ENCODE measurements around the gene ABCA1. TPM values are rescaled to one million over a fixed set of nuclear protein-coding genes. Genes with fewer than 3 reads are reported as not detected.
"Not testable (repeated sequence)": the region's sequence is repeated elsewhere in the genome, so short reads cannot be mapped to it uniquely, and the experiment has no call there.

ABCA1 gene
- total RNA-seq, 1 donor from 2014 or later, result 23.9 TPM

- no peak for ATAC-seq
Observed at GRCh38 chr9:104944356-104944755, 16.4 kb upstream of the ABCA1 start.

DNA sequence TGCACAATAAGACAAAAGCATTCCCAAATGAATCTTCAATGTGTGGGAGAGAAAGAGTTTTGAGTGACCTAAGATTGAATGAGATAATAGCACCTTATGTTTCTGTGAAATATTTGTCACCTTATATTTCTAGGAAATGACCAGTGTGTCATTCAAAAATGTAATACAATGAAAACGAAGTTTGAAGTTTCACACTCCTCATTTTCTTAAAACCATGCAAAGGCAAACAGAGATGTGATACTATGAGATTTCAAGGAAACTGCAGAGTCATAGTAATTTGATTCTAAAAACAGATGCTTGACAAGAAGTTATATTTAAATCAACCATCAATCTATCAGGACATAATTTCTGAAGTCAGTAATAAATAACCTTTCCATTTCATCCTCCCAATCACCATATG is 13.6 kb upstream of the ABCA1 start:
- ATAC-seq, result no peak

- no peak for ATAC-seq
Observed at GRCh38 chr9:104936291-104936690, 8.3 kb upstream of the ABCA1 start.

DNA sequence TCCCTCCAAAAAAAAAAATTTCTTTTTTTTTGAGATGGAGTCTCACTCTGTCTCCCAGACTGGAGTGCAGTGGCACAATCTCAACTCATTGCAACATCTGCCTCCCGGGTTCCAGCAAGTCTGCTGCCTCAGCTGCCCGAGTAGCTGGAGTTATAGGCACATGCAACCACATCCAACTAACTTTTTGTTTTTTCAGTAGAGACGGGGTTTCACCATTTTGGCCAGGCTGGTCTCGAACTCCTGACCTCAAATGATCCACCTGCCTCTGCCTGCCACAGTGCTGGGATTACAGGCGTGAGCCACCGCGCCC is 7.5 kb upstream of the ABCA1 start:
- not testable (repeated sequence) for ATAC-seq

- ATAC-seq, result no peak
Observed at GRCh38 chr9:104934691-104935500, 6.9 kb upstream of the ABCA1 start.

- ATAC-seq, result not testable (repeated sequence)
Observed at GRCh38 chr9:104933091-104933490, 5.1 kb upstream of the ABCA1 start.

GRCh38 chr9:104931256-104931655 is 3.3 kb upstream of the ABCA1 start:
- ATAC-seq, result no peak

DNA sequence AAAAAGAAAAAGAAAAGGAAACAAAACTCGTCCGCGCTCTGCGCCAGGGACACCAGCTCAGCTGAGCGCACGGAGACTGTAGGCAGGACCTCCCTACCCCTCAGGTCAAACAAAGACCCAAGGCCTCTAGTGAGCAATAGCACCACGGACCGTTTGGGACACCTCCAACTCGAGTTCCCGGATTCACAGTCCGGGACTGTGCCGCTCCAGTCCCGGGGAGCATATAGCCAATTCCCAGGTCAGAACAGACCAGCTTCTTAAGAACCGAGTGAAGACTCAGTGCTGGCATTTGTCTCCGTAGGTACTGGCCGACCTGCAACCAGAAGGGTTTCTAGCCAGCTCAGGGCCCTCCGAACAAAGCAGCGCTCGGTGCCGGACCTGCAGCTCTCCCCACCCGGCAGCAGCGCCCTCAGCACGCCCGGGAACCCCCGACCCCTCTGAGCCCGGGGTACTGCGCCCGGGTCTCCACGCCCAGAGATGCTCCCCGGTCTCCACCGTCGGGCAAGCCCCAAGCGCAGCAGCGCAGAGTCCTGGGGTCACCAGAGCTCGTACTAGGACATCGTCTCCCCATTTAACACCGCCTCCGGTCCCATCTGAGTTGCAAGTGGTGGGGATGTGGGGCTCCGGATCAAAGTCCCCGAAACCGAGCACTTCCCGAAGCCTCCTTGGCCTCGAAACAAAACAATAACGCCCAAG is 591 bp downstream of the ABCA1 start:
- peak; percentile 42 for ATAC-seq

DNA sequence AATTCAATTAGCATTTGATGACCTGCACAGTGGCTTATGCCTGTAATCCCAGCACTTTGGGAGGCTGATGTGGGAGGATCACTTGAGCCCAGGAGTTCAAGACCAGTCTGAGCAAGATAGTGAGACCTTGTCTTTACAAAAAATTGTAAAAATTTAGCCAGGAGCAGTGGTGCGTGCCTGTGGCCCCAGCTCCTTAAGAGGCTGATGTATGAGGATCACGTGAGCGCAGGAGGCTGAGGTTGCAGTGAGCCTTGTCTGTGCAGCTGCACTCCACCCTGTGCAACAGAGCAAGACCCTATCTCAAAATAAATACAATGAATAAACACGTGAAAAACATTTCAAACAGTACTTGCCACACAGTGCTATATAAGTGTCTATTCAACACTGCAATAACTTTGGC is 4.2 kb downstream of the ABCA1 start:
- no peak for ATAC-seq

- ATAC-seq, result no peak
Observed at GRCh38 chr9:104923289-104923688, 4.7 kb downstream of the ABCA1 start.

GRCh38 chr9:104922748-104923147 is 5.2 kb downstream of the ABCA1 start:
- ATAC-seq, result not testable (repeated sequence)

DNA sequence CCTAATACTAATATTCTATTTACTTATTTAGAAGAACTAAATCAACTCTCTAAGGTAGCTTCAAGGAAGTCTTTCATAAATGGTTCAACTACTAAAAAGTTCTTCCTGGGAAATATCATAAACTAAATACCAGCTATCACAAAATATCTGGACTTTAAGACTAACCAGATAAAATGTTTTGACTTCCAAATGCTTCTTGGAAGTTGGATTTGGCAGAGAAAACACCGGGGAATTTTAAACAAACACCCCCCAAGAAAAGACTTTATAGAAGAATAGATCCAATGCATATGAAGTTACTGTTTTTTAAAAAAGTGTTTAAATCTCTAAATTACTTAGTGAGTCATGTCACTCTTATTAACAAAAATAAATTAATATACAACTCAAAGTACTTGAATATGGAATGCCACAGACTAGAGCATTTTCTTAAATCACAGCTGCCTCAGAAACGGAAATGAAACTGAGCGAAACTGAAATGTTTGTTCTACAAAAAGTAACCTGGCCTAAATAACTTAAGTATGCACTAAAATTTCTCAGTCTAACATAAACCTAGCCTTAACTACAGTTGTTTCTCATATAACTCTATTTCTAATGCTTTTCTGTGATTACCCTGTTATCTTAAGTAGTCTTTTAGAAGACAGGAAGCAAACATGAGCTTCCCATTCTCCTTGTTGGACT is 6.8 kb downstream of the ABCA1 start:
- ATAC-seq, result no peak

GRCh38 chr9:104915753-104916152 is 12.2 kb downstream of the ABCA1 start:
- ATAC-seq, result no peak

- no peak for ATAC-seq
Observed at GRCh38 chr9:104915049-104915448, 12.9 kb downstream of the ABCA1 start.

DNA sequence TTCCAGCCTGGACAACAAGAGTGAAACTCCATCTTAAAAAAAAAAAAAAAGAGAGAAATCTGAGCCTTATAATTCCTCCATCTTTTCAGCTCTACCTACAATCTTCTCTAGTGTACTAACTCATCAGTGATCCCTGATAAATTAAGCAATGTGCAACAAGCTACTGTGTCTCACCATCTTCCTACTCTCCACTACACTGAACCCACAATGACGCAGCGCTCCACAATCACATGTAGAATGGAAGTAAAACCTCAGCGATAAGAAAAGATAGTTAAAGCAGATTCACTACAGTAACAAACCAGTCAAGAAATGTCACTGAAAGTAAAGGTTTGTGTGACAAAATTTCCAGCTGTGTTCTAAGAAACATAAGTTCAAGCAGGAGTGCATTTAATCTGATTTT is 13.5 kb downstream of the ABCA1 start:
- no peak for ATAC-seq

GRCh38 chr9:104912606-104913005 is 15.3 kb downstream of the ABCA1 start:
- no peak for ATAC-seq

- ATAC-seq, result no peak
Observed at GRCh38 chr9:104911032-104911607, 16.8 kb downstream of the ABCA1 start.

DNA sequence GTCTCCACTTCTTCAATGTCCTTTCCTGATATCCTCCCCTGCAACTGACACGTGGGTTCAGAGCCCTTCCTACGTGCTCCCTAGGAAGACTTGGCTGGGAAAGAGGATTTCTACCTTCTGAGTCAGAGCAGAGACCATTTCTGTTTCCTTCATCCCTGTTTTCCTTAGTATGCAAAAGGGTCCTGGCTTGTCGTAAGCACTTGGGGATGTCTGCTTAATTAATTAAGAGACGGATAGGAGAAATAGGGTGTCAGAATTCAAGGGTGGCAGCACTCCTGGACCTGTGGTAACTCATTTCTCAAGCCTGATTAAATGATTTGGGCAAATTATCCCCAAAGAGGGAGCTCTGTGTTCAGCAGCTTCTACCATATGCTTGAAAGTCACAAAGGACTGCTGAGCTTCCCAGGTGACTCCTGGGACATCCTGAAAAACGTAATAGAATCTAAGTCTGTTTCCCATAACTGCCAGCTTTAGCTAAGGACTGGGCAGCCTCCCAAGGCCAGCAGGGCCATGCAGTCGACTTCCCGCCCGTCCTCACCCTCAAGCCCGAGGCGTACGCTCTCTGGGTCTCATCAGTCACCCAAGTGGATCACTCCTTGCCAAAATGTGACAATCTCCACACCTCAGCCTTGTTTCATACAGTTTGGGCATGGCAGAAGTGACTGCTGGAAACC is 20.5 kb downstream of the ABCA1 start:
- peak; percentile 54 for ATAC-seq

- peak; percentile 50 for ATAC-seq
Observed at GRCh38 chr9:104906441-104907277, 21.3 kb downstream of the ABCA1 start.

DNA sequence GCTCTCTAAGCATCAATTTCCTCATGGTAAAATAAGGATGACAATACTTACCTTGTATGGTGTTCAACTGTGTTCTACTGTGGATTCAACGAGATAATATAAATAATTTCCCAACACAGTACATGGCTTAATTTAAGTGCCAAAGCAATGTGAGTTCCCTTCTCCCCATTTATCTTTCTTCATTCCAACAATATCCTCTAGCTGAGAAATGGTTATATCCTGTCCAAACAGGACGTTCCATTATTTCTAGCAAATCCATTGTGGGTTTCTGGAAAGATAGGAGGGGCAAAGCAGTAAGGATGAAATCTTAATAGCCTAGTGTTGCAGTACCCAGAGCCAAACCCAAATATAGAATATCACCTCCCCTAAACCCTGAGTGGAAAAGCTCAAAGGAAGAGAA is 22.0 kb downstream of the ABCA1 start:
- no peak for ATAC-seq

- ATAC-seq, result no peak
Observed at GRCh38 chr9:104905153-104905901, 22.6 kb downstream of the ABCA1 start.
